ENCODE measurements around the gene ENGASE.
A peak's percentile ranks its signal among the peaks of the same experiment; 100 is the strongest.

The ENGASE gene

GRCh38 chr17:79080761-79081290 is 6.2 kb downstream of the ENGASE start:
- DNase-seq, result no peak

- no peak for DNase-seq
Observed at GRCh38 chr17:79081571-79082276, 7.1 kb downstream of the ENGASE start.

- DNase-seq, result peak; percentile 46
Observed at GRCh38 chr17:79082311-79083190, 7.9 kb downstream of the ENGASE start.

DNA sequence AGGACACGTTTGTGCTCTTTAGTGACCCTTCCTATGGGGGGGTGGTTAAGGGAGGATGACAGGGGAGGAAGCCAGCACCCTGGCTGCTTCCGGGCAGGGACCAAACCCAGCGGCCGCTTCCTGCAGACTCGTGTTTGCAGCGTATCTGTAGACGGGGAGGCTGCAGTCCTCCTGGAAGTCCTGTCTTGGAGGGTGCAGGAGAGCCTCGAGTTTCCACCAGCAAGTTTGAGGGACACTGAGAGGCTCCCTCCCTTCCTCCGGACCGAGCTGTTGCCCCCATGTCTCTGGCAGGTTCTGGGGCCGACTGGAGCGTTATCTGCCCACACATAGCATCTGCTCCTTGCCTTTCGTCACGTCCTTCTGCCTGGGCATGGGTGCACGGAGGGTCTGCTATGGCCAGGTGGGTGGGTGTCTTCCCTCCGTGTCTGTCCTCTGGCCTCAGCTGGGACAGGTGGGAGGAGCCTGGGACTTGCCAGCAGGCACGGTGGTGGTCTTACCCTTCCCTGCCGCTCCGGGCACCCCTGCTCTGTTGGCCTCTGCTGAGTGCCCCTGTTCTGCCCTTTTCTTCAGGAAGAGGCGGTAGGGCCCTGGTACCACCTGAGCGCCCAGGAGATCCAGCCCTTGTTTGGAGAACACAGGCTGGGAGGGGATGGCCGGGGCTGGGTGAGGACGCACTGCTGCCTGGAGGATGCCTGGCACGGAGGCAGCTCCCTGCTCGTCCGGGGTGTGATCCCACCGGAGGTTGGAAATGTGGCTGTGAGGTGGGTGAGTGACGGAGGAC is 8.8 kb downstream of the ENGASE start:
- DNase-seq, result no peak

GRCh38 chr17:79084291-79085153 is 9.9 kb downstream of the ENGASE start:
- DNase-seq, result no peak

DNA sequence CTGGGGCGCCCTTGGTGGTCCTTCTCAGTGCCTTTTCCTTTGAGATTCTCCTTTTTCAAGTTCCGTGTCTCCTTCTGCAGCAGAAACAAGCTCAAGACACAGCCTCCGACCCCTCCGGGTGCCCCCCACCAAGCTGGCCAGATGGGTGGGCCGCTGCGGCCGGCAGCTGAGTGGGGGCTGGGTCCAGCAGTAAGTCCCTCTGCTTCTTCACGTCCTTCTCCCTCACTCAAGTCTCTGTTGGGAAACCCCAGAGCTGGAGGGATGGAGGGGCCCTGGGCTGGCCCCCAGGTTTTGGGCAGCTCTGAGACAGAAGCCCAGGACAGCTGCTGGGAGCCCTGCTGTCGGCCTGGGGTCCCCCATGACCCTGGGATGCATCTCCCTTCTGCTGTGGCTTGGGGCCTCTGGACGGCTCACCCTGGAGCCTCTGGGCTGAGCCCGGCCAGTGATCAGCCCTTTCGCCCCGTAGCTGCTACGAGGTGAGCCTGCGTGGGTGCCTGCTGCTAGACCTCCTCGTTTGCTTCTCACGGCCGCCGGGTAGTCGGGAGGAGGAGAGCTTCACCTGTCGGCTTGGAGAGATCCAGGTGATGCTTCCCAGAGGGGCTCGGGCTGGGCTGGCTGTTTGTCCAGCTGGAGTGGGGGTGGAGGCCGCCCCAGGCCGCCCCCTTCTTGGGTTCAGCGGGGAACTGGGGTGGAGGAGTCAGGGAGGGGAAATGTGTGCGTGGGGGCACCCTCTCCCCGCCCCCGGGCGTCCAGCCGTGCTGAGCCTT is 10.7 kb downstream of the ENGASE start:
- DNase-seq, result no peak

- no peak for DNase-seq
Observed at GRCh38 chr17:79085921-79086551, 11.4 kb downstream of the ENGASE start.

GRCh38 chr17:79086609-79087427 is 12.2 kb downstream of the ENGASE start:
- DNase-seq, result no peak

- DNase-seq, result peak; percentile 72
Observed at GRCh38 chr17:79087428-79088143, 13.0 kb downstream of the ENGASE start.

DNA sequence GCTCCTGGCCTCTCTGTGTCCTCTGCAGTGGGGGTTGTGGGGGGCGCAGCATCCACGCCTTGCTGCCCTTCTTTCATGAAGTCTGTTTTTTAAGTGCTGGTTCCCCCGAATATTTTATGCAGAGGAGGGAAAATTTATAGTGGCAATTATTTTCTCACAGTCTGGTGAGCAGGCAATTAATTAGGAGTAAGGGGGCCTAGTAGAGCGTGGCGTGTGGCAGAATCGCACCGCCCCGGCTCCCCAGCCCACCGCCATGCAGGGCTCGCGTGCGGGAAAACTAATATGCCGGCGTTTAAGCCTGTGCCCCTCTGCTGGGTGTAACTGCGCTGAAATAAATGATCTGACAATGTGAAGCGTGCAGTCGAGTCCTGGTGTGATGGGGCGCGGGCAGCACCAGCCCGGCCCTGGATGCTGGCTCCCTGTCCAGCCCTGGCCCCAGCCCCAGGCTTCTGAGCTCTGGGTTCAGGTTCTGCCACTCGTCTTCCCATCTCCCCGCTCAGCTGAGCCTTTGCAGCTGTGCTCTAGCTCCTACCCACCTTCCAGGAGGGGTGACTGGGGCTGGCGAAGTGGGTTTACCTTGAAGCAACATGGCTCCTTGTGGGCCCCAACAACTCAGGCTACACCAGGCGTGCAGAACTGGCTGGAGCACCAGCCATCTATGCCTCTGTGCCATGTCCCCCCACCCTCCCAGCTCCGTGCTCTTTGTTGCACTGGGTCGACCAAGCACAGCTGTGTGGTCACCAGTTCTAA is 13.8 kb downstream of the ENGASE start:
- no peak for DNase-seq

GRCh38 chr17:79088997-79089328 is 14.3 kb downstream of the ENGASE start:
- no peak for DNase-seq

GRCh38 chr17:79089720-79090442 is 15.3 kb downstream of the ENGASE start:
- DNase-seq, result no peak

DNA sequence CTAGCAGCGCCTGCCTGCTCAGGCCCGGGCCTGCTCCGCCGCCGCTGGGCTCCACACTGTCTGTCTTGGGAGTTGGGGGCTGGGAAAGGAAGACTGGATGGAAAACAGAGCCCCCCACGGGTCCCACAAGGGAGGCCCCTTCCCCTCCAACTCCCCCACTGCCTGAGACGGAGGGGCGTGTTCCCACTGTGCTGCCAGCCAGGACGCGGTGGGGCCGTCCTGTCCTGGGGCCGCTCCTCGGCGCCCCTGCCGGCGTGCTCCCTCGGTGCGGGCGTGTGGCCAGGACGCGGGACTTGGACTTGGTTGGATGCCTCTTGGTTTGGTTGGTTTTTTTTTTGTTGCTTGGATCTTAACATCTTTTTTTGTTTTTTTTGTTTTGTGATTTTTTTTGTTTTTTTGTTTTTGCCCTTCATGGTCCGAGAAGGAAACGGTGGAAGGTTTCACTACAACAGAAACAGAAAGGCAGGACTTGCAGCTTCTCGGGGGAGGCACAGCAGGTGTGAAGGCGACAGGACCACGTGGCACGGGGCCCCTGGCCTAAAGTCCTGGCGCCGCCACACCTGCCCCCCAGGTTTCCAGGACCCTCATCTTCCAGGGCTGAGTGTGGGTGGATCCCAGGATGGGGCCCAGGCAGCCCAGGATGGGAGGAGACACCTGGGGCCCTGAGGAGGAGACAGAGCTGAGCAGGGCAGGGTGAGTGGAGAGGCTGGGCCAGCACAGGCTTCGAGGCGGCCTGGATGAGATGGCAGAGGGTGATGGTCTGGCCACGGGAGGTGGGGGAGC is 16.0 kb downstream of the ENGASE start:
- no peak for DNase-seq

GRCh38 chr17:79091226-79091670 is 16.6 kb downstream of the ENGASE start:
- no peak for DNase-seq

DNA sequence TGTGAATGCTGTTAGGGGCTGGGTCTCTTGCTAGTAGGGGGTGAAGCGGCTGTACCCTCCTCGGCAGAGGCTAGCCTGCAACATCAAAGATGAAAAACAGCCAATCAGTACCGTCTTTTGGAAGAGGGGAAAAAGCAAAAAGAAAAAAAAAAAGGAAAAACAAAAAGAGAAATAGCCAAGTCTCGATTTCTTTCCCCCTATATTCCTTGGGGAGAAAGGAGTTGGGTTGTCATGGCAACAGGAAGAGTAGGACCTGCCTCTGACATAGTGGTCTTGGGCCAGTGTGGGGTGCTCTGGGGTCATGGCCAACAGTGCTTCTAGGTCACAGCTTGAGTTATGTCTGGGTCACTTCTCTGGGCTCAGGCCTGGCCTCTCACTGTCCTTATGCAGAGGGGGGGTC is 17.9 kb downstream of the ENGASE start:
- no peak for DNase-seq

DNA sequence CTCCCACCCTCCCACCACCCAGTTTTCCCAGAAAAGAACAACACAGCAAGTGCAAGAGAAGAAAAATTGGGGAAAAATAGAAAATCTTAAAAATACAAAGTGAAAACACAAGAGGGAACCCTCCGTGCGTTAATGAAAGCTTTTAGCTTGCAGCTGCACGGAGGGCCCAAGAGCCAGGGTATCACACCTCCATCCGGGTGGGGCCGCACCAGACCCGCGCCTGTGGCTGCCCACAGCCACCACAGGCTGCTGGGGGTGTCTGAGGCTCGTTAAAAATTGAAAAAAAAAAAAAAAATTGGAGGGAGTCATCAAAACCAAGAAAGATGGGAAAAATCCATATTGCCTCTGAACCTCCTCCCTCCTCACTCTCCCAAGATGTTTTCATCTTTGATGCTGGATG is 18.6 kb downstream of the ENGASE start:
- no peak for DNase-seq

- DNase-seq, result no peak
Observed at GRCh38 chr17:79094261-79094660, 19.6 kb downstream of the ENGASE start.
